ENCODE data around the gene VPS4A. TPM values are rescaled to one million over a fixed set of nuclear protein-coding genes. Genes with fewer than 3 reads are reported as not detected.
A peak's percentile ranks its signal among the peaks of the same experiment; 100 is the strongest.

The VPS4A gene
- total RNA-seq = 21.2 and 25.2 TPM in 2 replicates
- long read RNA-seq, full-length matches to known transcripts = 20 of 28 reads
- long read RNA-seq, partial matches to known transcripts = 1 of 28 reads
- long read RNA-seq, other reads (novel, unspliced or antisense) = 7 of 28 reads

DNA sequence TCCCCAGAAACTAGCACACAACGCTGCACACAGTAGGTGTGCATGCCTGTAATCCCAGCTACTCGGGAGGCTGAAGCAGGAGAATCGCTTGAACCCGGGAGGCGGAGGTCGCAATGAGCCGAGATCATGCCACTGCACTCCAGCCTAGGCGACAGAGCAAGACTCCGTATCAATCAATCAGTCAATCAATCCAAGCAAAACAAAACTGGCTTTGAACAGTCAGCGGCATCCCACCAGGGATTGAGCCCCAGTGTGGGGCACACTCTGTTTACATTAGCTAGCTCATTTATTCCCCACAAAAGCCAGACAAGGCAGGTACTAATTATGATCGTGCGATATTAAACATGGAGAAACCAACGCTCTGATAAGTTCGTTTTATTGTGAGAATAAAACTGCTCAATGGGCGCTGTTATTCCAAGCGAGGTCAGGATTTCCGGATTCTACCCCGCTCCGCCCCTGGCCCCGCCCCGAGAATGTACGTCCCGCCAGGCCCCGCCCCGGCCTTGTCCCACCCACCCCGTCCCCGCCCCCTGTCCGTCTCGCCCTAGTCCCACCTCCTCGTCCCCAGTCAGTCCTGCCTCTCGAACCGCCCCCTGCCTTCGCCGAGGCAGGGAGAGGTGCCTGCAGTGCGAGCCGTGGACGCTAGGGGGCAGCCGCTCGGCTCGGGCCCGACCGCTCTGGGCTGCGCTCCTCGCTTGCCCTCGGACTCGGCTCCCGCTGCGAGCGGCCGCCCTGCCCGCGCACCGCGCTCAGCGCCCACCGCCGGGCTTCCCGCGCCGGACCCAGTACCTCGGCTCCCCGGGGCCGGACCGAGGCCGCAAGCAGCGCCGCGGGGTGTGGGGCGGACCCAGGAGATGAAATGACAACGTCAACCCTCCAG is at the start of gene VPS4A:
Gene VPS4A, plus strand, starts transcription at position 698 of the 880 bp plus-strand sequence. Its CDS starts 162 bp downstream, at position 860.
- Mint-ChIP-seq H3K27ac (peak within 1 kb of the TSS; percentile 96), H3K4me1 (ENCODE audit: low read depth) (peaks cover 5% of the 10 kb centered on the region), H3K4me3 (ENCODE audit: low read depth) (peak within 1 kb of the TSS; percentile 98), H3K27me3 (no peaks in the 10 kb centered on the region), H3K9me3 (ENCODE audit: low read depth) (no peaks in the 10 kb centered on the region), H3K36me3 (ENCODE audit: insufficient read depth) (peaks cover under 1% of the 10 kb centered on the region)
- TF ChIP-seq, protein P1, sequence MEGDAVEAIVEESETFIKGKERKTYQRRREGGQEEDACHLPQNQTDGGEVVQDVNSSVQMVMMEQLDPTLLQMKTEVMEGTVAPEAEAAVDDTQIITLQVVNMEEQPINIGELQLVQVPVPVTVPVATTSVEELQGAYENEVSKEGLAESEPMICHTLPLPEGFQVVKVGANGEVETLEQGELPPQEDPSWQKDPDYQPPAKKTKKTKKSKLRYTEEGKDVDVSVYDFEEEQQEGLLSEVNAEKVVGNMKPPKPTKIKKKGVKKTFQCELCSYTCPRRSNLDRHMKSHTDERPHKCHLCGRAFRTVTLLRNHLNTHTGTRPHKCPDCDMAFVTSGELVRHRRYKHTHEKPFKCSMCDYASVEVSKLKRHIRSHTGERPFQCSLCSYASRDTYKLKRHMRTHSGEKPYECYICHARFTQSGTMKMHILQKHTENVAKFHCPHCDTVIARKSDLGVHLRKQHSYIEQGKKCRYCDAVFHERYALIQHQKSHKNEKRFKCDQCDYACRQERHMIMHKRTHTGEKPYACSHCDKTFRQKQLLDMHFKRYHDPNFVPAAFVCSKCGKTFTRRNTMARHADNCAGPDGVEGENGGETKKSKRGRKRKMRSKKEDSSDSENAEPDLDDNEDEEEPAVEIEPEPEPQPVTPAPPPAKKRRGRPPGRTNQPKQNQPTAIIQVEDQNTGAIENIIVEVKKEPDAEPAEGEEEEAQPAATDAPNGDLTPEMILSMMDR (IDR thresholded peaks at IDR 0.05; ENCODE audit: unreplicated experiment) = peak; percentile 81
- peak; percentile 99 for DNase-seq (ENCODE audit: low spot score, unreplicated experiment)

DNA sequence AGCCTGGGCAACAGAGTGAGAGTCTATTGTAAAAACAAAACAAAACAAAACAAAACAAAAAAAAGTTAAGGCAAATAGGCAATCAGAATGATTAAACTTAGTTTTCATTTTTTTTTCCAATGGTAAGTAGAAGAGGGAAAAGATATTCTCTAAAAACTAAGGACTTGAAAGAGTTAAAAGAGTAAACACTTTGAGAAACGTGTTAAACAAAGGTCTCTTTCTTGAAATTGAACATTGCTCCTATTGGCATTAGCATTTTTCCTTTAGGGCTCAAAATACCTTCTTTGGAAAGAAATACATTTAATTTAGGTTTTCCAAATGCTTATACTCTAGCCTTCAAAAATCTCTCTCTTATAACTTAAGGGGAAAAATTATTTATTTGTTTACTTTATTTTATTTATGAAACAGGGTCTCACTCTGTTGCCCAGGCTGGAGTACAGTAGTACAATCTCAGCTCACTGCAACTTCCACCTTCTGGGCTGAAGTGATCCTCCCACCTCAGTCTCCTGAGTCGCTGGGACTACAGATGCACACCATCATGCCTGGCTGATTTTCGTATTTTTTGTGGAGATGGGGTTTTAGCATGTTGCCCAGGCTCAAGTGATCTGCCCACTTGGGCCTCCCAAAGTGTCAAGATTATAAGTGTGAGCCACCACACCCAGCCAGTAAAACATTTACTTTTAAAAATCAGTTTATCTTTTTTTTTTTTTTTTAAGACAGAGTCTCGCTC is 44.7 kb upstream of the VPS4A start:
- no peak overlapping the region for H3K4me3 Mint-ChIP-seq (ENCODE audit: low read depth)
- no peaks in the 10 kb centered on the region for H3K9me3 Mint-ChIP-seq (ENCODE audit: low read depth)
- no peaks in the 10 kb centered on the region for H3K4me1 Mint-ChIP-seq (ENCODE audit: low read depth)
- no peak for DNase-seq (ENCODE audit: low spot score, unreplicated experiment)
- peaks cover 21% of the 10 kb centered on the region for H3K36me3 Mint-ChIP-seq (ENCODE audit: insufficient read depth)
- H3K27ac Mint-ChIP-seq = no peak overlapping the region
- H3K27me3 Mint-ChIP-seq = no peaks in the 10 kb centered on the region
- TF ChIP-seq, protein P1 (IDR thresholded peaks at IDR 0.05; ENCODE audit: unreplicated experiment) = no peak

DNA sequence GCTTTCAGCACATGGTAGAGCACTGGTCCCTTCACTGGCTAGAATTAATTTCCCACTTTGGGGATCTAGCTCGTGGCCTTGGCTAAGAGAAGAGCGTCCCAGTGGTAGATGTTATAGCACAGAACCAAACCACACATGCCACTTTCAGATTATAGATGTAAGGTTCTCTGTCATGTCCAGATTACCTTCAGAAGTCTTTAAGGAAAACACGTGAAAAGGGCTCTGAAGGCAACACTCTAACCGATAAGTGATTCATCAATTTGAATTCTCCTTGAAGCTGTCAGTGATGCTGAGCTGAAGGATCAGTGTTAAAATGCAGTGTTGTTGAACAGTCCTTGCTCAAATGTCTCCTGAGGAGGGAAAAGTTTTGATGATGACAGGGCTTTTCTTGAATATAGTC is 43.5 kb upstream of the VPS4A start:
- Mint-ChIP-seq H3K36me3 (ENCODE audit: insufficient read depth) (peaks cover 20% of the 10 kb centered on the region), H3K4me3 (ENCODE audit: low read depth) (no peak overlapping the region), H3K27me3 (no peaks in the 10 kb centered on the region), H3K27ac (no peak overlapping the region), H3K4me1 (ENCODE audit: low read depth) (no peaks in the 10 kb centered on the region), H3K9me3 (ENCODE audit: low read depth) (no peaks in the 10 kb centered on the region)
- TF ChIP-seq, protein P1 (IDR thresholded peaks at IDR 0.05; ENCODE audit: unreplicated experiment) = no peak
- no peak for DNase-seq (ENCODE audit: low spot score, unreplicated experiment)

DNA sequence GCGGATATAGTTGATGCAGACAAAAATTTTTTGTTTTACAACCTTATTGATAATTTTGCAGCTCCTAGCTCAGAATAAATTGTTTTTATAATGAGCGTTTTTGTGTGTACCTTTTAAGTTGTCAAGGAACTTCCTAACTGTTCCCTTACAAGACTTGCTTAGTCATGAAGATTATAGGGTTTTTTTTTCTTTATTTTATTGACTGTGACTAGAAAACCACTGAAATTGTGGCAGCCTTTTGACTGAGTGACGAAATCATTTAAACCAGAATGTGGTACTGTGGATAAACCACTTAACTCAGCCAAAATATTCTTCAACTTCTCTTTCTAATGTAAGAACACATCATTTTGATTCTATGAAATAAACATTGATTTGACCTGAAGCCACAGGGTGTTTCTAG is 40.8 kb upstream of the VPS4A start:
- Mint-ChIP-seq H3K36me3 (ENCODE audit: insufficient read depth) (peaks cover 11% of the 10 kb centered on the region), H3K9me3 (ENCODE audit: low read depth) (no peaks in the 10 kb centered on the region), H3K4me3 (ENCODE audit: low read depth) (no peak overlapping the region), H3K4me1 (ENCODE audit: low read depth) (no peaks in the 10 kb centered on the region), H3K27me3 (no peaks in the 10 kb centered on the region), H3K27ac (no peak overlapping the region)
- no peak for DNase-seq (ENCODE audit: low spot score, unreplicated experiment)
- TF ChIP-seq, protein P1 (IDR thresholded peaks at IDR 0.05; ENCODE audit: unreplicated experiment) = no peak

DNA sequence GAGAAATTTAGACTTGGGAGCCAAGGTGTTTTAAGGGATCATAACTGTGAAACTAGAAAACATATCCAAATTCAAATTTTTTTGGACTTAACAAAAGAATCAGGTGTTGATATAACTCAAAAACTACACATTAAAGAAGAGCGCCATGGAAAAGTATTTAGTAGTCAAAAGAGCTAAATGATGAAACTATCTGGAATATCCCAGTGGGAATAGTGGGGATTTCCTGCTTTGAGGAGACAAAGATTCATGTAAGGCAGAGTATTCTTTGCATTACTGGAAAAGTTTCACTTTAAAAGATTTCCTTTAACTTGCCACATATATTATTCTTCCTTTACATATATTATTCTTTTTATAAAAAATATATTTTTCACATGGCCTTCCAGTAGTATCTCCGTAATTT is 40.3 kb upstream of the VPS4A start:
- no peak overlapping the region for H3K27ac Mint-ChIP-seq
- TF ChIP-seq, protein P1 (IDR thresholded peaks at IDR 0.05; ENCODE audit: unreplicated experiment) = no peak
- DNase-seq (ENCODE audit: low spot score, unreplicated experiment) = no peak
- no peaks in the 10 kb centered on the region for H3K27me3 Mint-ChIP-seq
- no peaks in the 10 kb centered on the region for H3K9me3 Mint-ChIP-seq (ENCODE audit: low read depth)
- H3K4me3 Mint-ChIP-seq (ENCODE audit: low read depth) = no peak overlapping the region
- no peaks in the 10 kb centered on the region for H3K4me1 Mint-ChIP-seq (ENCODE audit: low read depth)
- H3K36me3 Mint-ChIP-seq (ENCODE audit: insufficient read depth) = peaks cover 11% of the 10 kb centered on the region
